ENCODE data around the gene SYS1.

GRCh38 chr20:45368221-45368980 lies 5.4 kb downstream of the SYS1 start:
- TF ChIP-seq, protein P1, sequence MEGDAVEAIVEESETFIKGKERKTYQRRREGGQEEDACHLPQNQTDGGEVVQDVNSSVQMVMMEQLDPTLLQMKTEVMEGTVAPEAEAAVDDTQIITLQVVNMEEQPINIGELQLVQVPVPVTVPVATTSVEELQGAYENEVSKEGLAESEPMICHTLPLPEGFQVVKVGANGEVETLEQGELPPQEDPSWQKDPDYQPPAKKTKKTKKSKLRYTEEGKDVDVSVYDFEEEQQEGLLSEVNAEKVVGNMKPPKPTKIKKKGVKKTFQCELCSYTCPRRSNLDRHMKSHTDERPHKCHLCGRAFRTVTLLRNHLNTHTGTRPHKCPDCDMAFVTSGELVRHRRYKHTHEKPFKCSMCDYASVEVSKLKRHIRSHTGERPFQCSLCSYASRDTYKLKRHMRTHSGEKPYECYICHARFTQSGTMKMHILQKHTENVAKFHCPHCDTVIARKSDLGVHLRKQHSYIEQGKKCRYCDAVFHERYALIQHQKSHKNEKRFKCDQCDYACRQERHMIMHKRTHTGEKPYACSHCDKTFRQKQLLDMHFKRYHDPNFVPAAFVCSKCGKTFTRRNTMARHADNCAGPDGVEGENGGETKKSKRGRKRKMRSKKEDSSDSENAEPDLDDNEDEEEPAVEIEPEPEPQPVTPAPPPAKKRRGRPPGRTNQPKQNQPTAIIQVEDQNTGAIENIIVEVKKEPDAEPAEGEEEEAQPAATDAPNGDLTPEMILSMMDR (IDR thresholded peaks at IDR 0.05; ENCODE audit: control extremely low read depth in 1 of 3, insufficient read depth in 1 of 3, low read depth in 1 of 3, low read length in 3 of 3): no peak
- TF ChIP-seq HDAC6 (IDR thresholded peaks at IDR 0.05; ENCODE audit: low read depth, low read length): no peak
- no peak for TF ChIP-seq JUN (IDR thresholded peaks at IDR 0.05; ENCODE audit: low read depth, low read length)
- TF ChIP-seq EGR1 (IDR thresholded peaks at IDR 0.05; ENCODE audit: borderline replicate concordance, low read depth, low read length): no peak
- no peak for TF ChIP-seq KDM1A (IDR thresholded peaks at IDR 0.05; ENCODE audit: borderline replicate concordance, low read length)
- no peak for TF ChIP-seq NRF1 (IDR thresholded peaks at IDR 0.05; ENCODE audit: low read depth, low read length)
- TF ChIP-seq USF2 (IDR thresholded peaks at IDR 0.05; ENCODE audit: low read length): no peak

Measured in H1 (cell line).